NCI-H1694 (cell line): ENCODE data around the gene SPSB3.
A peak's percentile ranks its signal among the peaks of the same experiment; 100 is the strongest.

Experiments
- DNase-seq: peaks from one replicate; lab custom pipeline; 2025; lab: John Stamatoyannopoulos, UW

The SPSB3 gene

GRCh38 chr16:1741553-1742165 lies 40.7 kb downstream of the SPSB3 start:
- no peak for DNase-seq

GRCh38 chr16:1740781-1741490 lies 41.4 kb downstream of the SPSB3 start:
- DNase-seq: no peak

- DNase-seq: no peak
Observed at GRCh38 chr16:1740234-1740633, 42.1 kb downstream of the SPSB3 start.

- no peak for DNase-seq
Observed at GRCh38 chr16:1734816-1735215, 47.6 kb downstream of the SPSB3 start.

- DNase-seq: no peak
Observed at GRCh38 chr16:1734123-1734522, 48.2 kb downstream of the SPSB3 start.

- DNase-seq: peak; percentile 16
Observed at GRCh38 chr16:1732551-1732987, 49.8 kb downstream of the SPSB3 start.

GRCh38 chr16:1732071-1732470 lies 50.3 kb downstream of the SPSB3 start:
- DNase-seq: no peak

- DNase-seq: no peak
Observed at GRCh38 chr16:1731603-1732002, 50.8 kb downstream of the SPSB3 start.

- DNase-seq: no peak
Observed at GRCh38 chr16:1731073-1731472, 51.3 kb downstream of the SPSB3 start.

- DNase-seq: no peak
Observed at GRCh38 chr16:1729445-1729844, 52.9 kb downstream of the SPSB3 start.

- no peak for DNase-seq
Observed at GRCh38 chr16:1729026-1729425, 53.3 kb downstream of the SPSB3 start.

- no peak for DNase-seq
Observed at GRCh38 chr16:1727651-1728624, 54.4 kb downstream of the SPSB3 start.
